Hepatocyte (in vitro differentiated cells): Measurements from ENCODE around the gene ROBO1.

Source experiments
- EZH2 ChIP-seq: fragments of 200-600 bp; sonication (generic); IDR thresholded peaks from 2 replicates; pipeline ENCODE4 v1.6.1; 2016; ENCODE audit warnings: antibody characterized with exemption, mild to moderate bottlenecking, borderline replicate concordance
- TF ChIP-seq, protein P1 (sequence below): fragments of 200-600 bp; sonication (generic); IDR thresholded peaks from 2 replicates; pipeline ENCODE4 v1.5.1; 2016; ENCODE audit warnings: antibody characterized with exemption, mild to moderate bottlenecking; ENCODE audit not compliant: poor library complexity

DNA sequence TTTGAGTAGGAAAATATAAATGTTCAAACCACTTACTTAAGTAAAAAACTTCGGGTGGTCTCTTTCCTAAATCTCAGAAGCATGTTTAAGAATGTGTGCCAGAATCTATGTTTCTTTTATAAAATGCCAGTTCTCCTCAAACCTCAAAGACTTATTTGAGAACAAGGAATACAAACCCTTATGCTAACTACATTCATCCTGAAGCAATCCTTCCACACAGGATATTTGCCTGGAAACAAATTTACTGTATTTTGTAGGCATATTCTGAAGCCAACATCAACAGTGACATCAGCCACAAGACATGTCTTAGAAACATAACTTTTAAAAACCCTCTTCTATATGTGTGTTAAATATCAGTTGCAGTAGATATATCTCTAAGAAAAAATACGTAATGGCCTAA is 1077.0 kb downstream of the ROBO1 start:
- TF ChIP-seq, protein P1, sequence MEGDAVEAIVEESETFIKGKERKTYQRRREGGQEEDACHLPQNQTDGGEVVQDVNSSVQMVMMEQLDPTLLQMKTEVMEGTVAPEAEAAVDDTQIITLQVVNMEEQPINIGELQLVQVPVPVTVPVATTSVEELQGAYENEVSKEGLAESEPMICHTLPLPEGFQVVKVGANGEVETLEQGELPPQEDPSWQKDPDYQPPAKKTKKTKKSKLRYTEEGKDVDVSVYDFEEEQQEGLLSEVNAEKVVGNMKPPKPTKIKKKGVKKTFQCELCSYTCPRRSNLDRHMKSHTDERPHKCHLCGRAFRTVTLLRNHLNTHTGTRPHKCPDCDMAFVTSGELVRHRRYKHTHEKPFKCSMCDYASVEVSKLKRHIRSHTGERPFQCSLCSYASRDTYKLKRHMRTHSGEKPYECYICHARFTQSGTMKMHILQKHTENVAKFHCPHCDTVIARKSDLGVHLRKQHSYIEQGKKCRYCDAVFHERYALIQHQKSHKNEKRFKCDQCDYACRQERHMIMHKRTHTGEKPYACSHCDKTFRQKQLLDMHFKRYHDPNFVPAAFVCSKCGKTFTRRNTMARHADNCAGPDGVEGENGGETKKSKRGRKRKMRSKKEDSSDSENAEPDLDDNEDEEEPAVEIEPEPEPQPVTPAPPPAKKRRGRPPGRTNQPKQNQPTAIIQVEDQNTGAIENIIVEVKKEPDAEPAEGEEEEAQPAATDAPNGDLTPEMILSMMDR, result no peak
- no peak for TF ChIP-seq EZH2
